Measurements from ENCODE around the gene TFRC.
"Not testable (repeated sequence)": the region's sequence is repeated elsewhere in the genome, so short reads cannot be mapped to it uniquely, and the experiment has no call there.

DNA sequence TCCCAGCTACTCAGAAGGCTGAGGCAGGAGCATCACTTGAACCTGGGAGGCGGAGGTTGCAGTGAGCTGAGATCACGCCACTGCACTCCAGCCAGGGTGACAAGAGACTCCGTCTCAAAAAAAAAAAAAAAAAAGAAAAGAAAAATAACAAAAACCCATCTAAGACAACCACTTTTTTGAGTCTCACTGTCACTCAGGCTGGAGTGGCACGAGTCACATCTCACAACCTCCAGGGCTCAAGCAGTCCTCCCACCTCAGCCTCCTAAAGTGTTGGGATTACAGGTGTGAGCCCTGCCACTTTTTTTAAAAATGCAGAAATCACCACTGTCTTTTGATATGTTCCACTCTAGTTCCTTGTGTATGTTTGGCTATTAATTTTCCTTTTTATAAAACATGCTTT lies 13.1 kb downstream of the TFRC start:
- TF ChIP-seq, protein P1, sequence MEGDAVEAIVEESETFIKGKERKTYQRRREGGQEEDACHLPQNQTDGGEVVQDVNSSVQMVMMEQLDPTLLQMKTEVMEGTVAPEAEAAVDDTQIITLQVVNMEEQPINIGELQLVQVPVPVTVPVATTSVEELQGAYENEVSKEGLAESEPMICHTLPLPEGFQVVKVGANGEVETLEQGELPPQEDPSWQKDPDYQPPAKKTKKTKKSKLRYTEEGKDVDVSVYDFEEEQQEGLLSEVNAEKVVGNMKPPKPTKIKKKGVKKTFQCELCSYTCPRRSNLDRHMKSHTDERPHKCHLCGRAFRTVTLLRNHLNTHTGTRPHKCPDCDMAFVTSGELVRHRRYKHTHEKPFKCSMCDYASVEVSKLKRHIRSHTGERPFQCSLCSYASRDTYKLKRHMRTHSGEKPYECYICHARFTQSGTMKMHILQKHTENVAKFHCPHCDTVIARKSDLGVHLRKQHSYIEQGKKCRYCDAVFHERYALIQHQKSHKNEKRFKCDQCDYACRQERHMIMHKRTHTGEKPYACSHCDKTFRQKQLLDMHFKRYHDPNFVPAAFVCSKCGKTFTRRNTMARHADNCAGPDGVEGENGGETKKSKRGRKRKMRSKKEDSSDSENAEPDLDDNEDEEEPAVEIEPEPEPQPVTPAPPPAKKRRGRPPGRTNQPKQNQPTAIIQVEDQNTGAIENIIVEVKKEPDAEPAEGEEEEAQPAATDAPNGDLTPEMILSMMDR (IDR thresholded peaks at IDR 0.05; ENCODE audit: poor library complexity) = not testable (repeated sequence)
- not testable (repeated sequence) for TF ChIP-seq EZH2phosphoT487 (IDR thresholded peaks at IDR 0.05; ENCODE audit: low read depth, severe bottlenecking, unreplicated experiment)

Measured in hepatocyte (in vitro differentiated cells).